ENCODE results near the gene MARS1. TPM values are rescaled to one million over a fixed set of nuclear protein-coding genes. Genes with fewer than 3 reads are reported as not detected.
A peak's percentile ranks its signal among the peaks of the same experiment; 100 is the strongest.

MARS1 gene
- total RNA-seq, 1 donor from 2014 or later, result 290 TPM

DNA sequence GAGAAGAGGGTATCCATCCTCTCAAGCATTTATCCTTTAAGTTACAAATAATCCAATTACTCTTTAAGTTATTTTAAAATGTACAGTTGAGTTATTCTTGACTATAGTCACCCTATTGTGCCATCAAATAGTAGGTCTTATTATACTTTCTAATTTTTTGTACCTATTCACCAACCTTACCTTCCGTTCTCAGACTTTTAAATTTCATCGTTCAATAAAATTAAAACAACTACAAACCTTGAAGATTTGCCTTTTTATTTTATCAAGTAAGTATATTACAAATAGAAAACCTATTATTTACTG is 60.1 kb downstream of the MARS1 start:
- TF ChIP-seq, protein P1, sequence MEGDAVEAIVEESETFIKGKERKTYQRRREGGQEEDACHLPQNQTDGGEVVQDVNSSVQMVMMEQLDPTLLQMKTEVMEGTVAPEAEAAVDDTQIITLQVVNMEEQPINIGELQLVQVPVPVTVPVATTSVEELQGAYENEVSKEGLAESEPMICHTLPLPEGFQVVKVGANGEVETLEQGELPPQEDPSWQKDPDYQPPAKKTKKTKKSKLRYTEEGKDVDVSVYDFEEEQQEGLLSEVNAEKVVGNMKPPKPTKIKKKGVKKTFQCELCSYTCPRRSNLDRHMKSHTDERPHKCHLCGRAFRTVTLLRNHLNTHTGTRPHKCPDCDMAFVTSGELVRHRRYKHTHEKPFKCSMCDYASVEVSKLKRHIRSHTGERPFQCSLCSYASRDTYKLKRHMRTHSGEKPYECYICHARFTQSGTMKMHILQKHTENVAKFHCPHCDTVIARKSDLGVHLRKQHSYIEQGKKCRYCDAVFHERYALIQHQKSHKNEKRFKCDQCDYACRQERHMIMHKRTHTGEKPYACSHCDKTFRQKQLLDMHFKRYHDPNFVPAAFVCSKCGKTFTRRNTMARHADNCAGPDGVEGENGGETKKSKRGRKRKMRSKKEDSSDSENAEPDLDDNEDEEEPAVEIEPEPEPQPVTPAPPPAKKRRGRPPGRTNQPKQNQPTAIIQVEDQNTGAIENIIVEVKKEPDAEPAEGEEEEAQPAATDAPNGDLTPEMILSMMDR (IDR thresholded peaks at IDR 0.05; ENCODE audit: unreplicated experiment), result no peak
- Mint-ChIP-seq H3K4me3 (ENCODE audit: low read depth) (no peak overlapping the region), H3K4me1 (ENCODE audit: low read depth) (peaks cover 18% of the 10 kb centered on the region), H3K36me3 (ENCODE audit: insufficient read depth) (no peaks in the 10 kb centered on the region), H3K27ac (no peak overlapping the region), H3K27me3 (peaks cover 56% of the 10 kb centered on the region), H3K9me3 (ENCODE audit: low read depth) (no peaks in the 10 kb centered on the region)
- no peak for DNase-seq (ENCODE audit: low spot score, unreplicated experiment)

DNA sequence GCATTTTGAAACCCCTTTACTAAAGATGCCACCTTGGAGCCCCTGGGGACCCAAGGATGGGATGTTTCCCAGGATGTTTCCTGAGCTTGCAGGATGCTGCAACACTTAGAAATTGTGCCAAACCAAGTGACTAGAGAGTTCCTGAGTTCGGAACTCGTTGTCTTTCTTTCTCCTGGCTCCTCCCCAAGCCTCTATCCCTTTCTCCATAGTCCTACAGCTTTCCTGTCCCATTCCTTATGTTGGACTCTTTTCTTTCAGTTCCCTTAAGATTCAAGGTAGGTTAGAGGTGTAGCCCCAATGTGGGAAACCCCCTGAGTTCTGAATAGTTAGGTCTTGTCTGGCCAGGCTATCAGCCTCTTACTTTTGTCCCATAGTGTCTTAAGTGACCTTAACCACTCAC is 60.6 kb downstream of the MARS1 start:
- Mint-ChIP-seq H3K4me1 (ENCODE audit: low read depth) (peaks cover 18% of the 10 kb centered on the region), H3K36me3 (ENCODE audit: insufficient read depth) (no peaks in the 10 kb centered on the region), H3K9me3 (ENCODE audit: low read depth) (no peaks in the 10 kb centered on the region), H3K27ac (no peak overlapping the region), H3K4me3 (ENCODE audit: low read depth) (no peak overlapping the region), H3K27me3 (peaks cover 61% of the 10 kb centered on the region)
- no peak for DNase-seq (ENCODE audit: low spot score, unreplicated experiment)
- TF ChIP-seq, protein P1 (IDR thresholded peaks at IDR 0.05; ENCODE audit: unreplicated experiment), result no peak

DNA sequence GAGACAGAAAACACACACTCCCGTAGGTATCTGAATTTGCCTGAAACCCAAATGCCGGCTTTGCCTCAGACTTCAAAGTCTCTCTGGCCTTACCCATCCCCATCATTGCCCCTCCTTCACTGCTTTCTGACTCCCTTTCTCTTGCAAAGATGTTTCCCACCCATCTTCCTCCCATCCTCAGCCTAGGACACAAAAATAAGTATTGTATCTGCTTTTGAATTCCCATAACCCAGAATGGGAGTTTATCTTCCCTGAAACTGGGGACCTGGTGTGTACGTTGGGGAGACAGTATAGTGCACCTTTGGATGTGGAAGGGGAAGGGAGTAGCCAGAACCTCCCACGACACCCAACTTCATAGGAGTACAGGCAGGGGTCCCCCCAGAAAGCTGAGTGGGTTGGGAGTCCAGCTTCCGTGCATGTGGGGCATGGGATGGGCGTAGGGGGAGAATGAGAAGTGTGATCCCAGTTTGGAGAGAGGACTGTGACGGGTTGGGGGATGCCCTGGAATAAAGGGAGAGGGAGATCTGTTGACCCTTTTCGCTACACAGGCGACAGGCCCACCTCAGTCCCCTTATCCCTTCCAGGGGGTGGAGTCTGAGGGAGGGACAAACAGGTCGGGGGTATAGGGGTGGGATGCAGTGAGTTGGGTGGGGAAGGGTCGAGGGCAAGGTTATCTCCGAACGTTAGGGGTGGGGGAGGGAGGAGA is 61.5 kb downstream of the MARS1 start:
- Mint-ChIP-seq H3K4me3 (ENCODE audit: low read depth) (peak overlapping the region; percentile 57), H3K36me3 (ENCODE audit: insufficient read depth) (no peaks in the 10 kb centered on the region), H3K9me3 (ENCODE audit: low read depth) (no peaks in the 10 kb centered on the region), H3K27me3 (peaks cover 67% of the 10 kb centered on the region), H3K27ac (no peak overlapping the region), H3K4me1 (ENCODE audit: low read depth) (peaks cover 18% of the 10 kb centered on the region)
- DNase-seq (ENCODE audit: low spot score, unreplicated experiment), result no peak
- TF ChIP-seq, protein P1 (IDR thresholded peaks at IDR 0.05; ENCODE audit: unreplicated experiment), result no peak

DNA sequence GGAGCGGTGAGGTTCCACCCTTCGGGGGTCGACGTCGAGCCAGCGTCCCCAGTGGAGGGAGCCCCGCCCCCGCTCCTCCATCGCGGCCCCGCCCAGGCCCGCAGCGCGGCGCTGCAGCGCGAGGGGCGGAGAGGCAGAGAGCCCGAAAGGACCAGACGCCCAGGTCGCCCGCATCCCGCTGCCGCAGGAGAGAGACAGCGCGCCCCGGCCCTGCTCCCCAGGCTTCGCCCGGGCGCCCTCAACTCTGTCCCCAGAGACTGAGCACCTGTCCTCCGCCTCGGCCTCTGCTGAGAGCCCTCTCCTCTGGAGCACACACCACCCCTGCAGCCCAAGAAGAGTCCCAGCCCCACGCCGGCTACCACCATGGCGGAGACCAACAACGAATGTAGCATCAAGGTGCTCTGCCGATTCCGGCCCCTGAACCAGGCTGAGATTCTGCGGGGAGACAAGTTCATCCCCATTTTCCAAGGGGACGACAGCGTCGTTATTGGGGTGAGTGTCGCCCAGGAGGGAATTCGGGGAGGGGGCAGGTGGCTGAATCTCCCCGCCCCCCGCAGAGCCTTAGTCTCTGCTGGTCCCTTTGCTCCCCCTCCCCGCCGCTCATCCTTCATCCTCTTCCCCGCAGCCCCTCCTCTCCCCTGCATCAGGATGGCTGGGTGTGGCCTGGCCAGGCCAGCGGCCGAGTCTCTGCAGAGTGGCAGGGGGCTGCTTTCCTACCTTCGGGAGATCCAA is 62.2 kb downstream of the MARS1 start, which contains the start of gene KIF5A:
KIF5A (plus strand) TSS at position 136 of the 732 bp plus-strand sequence; CDS start at position 364, 228 bp downstream.
- Mint-ChIP-seq H3K27ac (no peak within 1 kb of the TSS), H3K4me1 (ENCODE audit: low read depth) (peaks cover 16% of the 10 kb centered on the region), H3K27me3 (peaks cover 70% of the 10 kb centered on the region)

More for the DNA sequence above, 62.2 kb downstream of the MARS1 start, which contains the start of gene KIF5A:
- DNase-seq (ENCODE audit: low spot score, unreplicated experiment), result peak; percentile 34
- TF ChIP-seq, protein P1 (IDR thresholded peaks at IDR 0.05; ENCODE audit: unreplicated experiment), result no peak
- peak within 1 kb of the TSS; percentile 66 for H3K4me3 Mint-ChIP-seq (ENCODE audit: low read depth)
- no peaks in the 10 kb centered on the region for H3K36me3 Mint-ChIP-seq (ENCODE audit: insufficient read depth)
- no peaks in the 10 kb centered on the region for H3K9me3 Mint-ChIP-seq (ENCODE audit: low read depth)
